Astrocyte of the spinal cord (primary cell): ENCODE data around the gene CLEC5A.

ENCODE experiments used
- DNase-seq: peaks from one replicate; pipeline ENCODE4 v3.0.0; 2011; ENCODE audit warnings: low read depth, low spot score
- H3K4me3 ChIP-seq: 2 replicates; pipeline ENCODE4 v1.5.1; 2011; ENCODE audit warnings: low read depth, mild to moderate bottlenecking, low read length, moderate library complexity
- CTCF ChIP-seq: IDR thresholded peaks from 2 replicates; pipeline ENCODE4 v1.5.1; 2012; ENCODE audit warnings: low read depth, mild to moderate bottlenecking, low read length, inconsistent platforms
- in situ Hi-C: cut with HindIII; loops from 2 replicates; pipeline ENCODE4 v1.10.0; 2017; ENCODE audit warnings: low sequenced_read_pairs

The CLEC5A gene

DNA sequence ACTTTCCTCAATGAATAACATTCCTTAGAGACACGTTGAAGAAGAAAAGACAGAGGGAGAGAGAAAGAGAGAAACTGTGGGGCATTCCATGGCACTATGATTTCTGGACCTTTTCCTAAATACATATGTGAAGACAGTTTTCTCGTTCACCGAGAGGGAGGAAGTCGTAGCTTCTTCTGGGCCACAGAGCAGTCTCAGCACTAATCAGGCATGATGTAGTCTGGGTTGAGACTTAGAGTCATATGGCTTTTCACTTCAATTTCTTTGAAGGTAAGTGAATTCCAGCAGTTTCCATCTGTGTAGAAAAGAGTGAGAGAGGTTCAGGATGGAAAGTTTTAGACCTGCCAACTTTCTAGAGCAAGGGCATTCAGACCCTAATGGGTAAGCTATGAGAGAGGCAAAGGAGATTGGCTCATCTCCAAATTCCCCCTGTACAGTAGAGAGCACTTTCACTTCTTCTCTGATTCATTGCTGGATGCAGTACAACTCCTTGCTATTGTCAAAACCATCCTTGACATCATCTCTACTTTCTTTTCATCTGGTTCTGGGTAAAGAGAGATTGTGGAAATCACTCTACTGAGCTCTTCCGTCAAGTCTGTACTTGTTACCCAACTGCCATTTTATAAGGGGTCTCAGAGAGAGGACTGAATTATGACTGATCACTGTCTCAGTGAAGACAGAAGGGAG lies 62.1 kb downstream of the CLEC5A start:
- in situ Hi-C loops = no loop called here
- no peak overlapping the region for H3K4me3 ChIP-seq
- no peak for DNase-seq
- TF ChIP-seq CTCF = no peak

DNA sequence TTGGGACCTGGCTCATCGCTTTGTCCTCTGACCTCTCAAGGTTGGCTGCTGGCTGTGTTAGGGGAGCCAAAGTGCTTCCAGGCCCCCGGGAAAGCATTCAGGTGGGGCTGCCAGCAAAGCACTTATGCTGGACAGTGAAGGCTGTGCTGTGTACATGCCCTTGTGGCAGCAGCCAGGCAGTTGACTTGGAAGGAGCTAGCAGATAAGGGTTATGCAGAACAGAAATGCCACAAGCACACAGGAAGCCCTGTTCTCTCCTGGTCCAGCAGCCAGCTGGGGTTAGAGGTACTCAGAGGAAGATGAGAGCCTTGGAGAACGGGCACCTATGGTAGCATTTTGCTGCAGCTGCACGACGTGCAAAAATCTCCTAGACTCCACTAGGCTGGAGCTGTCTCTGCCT lies 65.8 kb downstream of the CLEC5A start:
- in situ Hi-C loops = no loop called here
- H3K4me3 ChIP-seq = no peak overlapping the region
- TF ChIP-seq CTCF = no peak
- DNase-seq = no peak

- H3K4me3 ChIP-seq = no peak overlapping the region
- TF ChIP-seq CTCF = no peak
- DNase-seq = no peak
- in situ Hi-C loops = no loop called here
Measured at GRCh38 chr7:141877365-141877764, 69.4 kb downstream of the CLEC5A start.
